GM23338 (cell line): ENCODE results near the gene ART3. TPM values are rescaled to one million over a fixed set of nuclear protein-coding genes. Genes with fewer than 3 reads are reported as not detected.

Source experiments
- ATAC-seq: fragments of 200-7000 bp; cut with Tn5 transposase; 3 replicates; pipeline ENCODE4 v1.9.1; 2020
- DNase-seq: peaks from one replicate; pipeline ENCODE4 v3.0.0-alpha.2; 2015; ENCODE audit warnings: low spot score
- H2AFZ ChIP-seq: fragments of 200-600 bp; sonication (generic); 2 replicates; pipeline ENCODE4 v1.8.0; 2016; ENCODE audit warnings: antibody characterized with exemption, mild to moderate bottlenecking, moderate library complexity
- H3F3A ChIP-seq: fragments of 200-600 bp; sonication (generic); replicated peaks from 2 replicates; pipeline ENCODE4 v1.8.0; 2017; ENCODE audit warnings: antibody characterized with exemption, mixed run types, low read depth
- H3K27ac ChIP-seq: fragments of 200-600 bp; sonication (generic); 2 replicates; pipeline ENCODE4 v1.6.1; 2016; ENCODE audit warnings: low read depth
- H3K27me3 ChIP-seq: fragments of 200-600 bp; sonication (generic); 2 replicates; pipeline ENCODE4 v1.8.0; 2016; ENCODE audit warnings: mild to moderate bottlenecking, mixed run types, moderate library complexity; ENCODE audit not compliant: insufficient read depth
- H3K36me3 ChIP-seq: fragments of 200-600 bp; sonication (generic); 2 replicates; pipeline ENCODE4 v1.8.0; 2016; ENCODE audit warnings: mild to moderate bottlenecking; ENCODE audit not compliant: insufficient read depth
- H3K4me1 ChIP-seq: fragments of 200-600 bp; sonication (generic); 2 replicates; pipeline ENCODE4 v1.8.0; 2016; ENCODE audit warnings: mild to moderate bottlenecking, moderate library complexity; ENCODE audit not compliant: insufficient read depth
- H3K4me2 ChIP-seq: fragments of 200-600 bp; sonication (generic); 2 replicates; pipeline ENCODE4 v1.7.1; 2017; ENCODE audit warnings: mixed run types
- H3K4me3 ChIP-seq: fragments of 200-600 bp; sonication (generic); 2 replicates; pipeline ENCODE4 v1.6.1; 2016; ENCODE audit warnings: mixed run types
- H3K79me2 ChIP-seq: fragments of 200-600 bp; sonication (generic); replicated peaks from 2 replicates; pipeline ENCODE4 v1.8.0; 2017; ENCODE audit warnings: mild to moderate bottlenecking; ENCODE audit not compliant: insufficient read depth
- H3K9me2 ChIP-seq: fragments of 200-600 bp; sonication (generic); 2 replicates; pipeline ENCODE4 v1.8.0; 2017; ENCODE audit not compliant: insufficient read depth
- H4K20me1 ChIP-seq: fragments of 200-600 bp; sonication (generic); replicated peaks from 2 replicates; pipeline ENCODE4 v1.8.0; 2017; ENCODE audit warnings: mild to moderate bottlenecking; ENCODE audit not compliant: insufficient read depth
- H3K27ac Mint-ChIP-seq: 2 replicates; pipeline ENCODE4 v1.8.0; 2020; ENCODE audit warnings: inconsistent platforms, mild to moderate bottlenecking, moderate library complexity, mixed read lengths
- H3K27me3 Mint-ChIP-seq: 3 replicates; pipeline ENCODE4 v1.8.0; 2022; ENCODE audit warnings: low read depth, mild to moderate bottlenecking, moderate library complexity, mixed read lengths, inconsistent platforms; ENCODE audit not compliant: insufficient read depth, poor library complexity
- H3K36me3 Mint-ChIP-seq: 3 replicates; pipeline ENCODE4 v1.8.0; 2021; ENCODE audit warnings: low read depth, mild to moderate bottlenecking, inconsistent platforms, moderate library complexity, mixed read lengths
- H3K4me1 Mint-ChIP-seq: 3 replicates; pipeline ENCODE4 v1.8.0; 2020; ENCODE audit warnings: mild to moderate bottlenecking, inconsistent platforms, mixed read lengths
- H3K4me3 Mint-ChIP-seq: 3 replicates; pipeline ENCODE4 v1.8.0; 2021; ENCODE audit warnings: moderate library complexity, mild to moderate bottlenecking, inconsistent platforms, mixed read lengths
- H3K9me3 Mint-ChIP-seq: 3 replicates; pipeline ENCODE4 v1.8.0; 2020; ENCODE audit warnings: moderate library complexity, mild to moderate bottlenecking, inconsistent platforms, mixed read lengths
- CREB1 ChIP-seq: fragments of 250-450 bp; sonication (Bioruptor Pico); IDR thresholded peaks from 2 replicates; pipeline ENCODE4 v1.5.0; 2020; ENCODE audit warnings: low read depth, mild to moderate bottlenecking, moderate library complexity
- CTCF ChIP-seq, 2 experiments: fragments of 200-600 bp in 1 of 2; sonication (generic) in 1 of 2; conservative IDR thresholded peaks; 2 replicates each; pipeline versions ENCODE4 v1.5.1 to v1.6.1; 2016 to 2017; ENCODE audit warnings: antibody characterized with exemption in 2 of 2, low read depth in 2 of 2, mild to moderate bottlenecking in 2 of 2, moderate library complexity in 1 of 2
- EZH2 ChIP-seq: fragments of 200-600 bp; sonication (generic); IDR thresholded peaks from one replicate; pipeline ENCODE4 v1.8.0; 2017; ENCODE audit warnings: antibody characterized with exemption, mild to moderate bottlenecking, low read depth; ENCODE audit not compliant: unreplicated experiment
- NANOG ChIP-seq: IDR thresholded peaks from 2 replicates; pipeline ENCODE4 v1.6.1; 2016; ENCODE audit warnings: antibody characterized with exemption, borderline replicate concordance
- POLR2AphosphoS5 ChIP-seq: IDR thresholded peaks from 2 replicates; pipeline ENCODE4 v1.6.1; 2016; ENCODE audit warnings: antibody characterized with exemption, low read depth
- ZNF114 ChIP-seq: fragments of 250-450 bp; sonication (Bioruptor Pico); IDR thresholded peaks from 2 replicates; pipeline ENCODE4 v1.5.0; 2020; ENCODE audit warnings: mild to moderate bottlenecking, moderate library complexity
- ZNF331 ChIP-seq: fragments of 250-450 bp; sonication (Bioruptor Pico); IDR thresholded peaks from 2 replicates; pipeline ENCODE4 v1.5.0; 2020; ENCODE audit warnings: low read depth, mild to moderate bottlenecking, moderate library complexity
- ZNF462 ChIP-seq: fragments of 250-450 bp; sonication (Bioruptor Pico); IDR thresholded peaks from 2 replicates; pipeline ENCODE4 v1.5.0; 2020; ENCODE audit warnings: mild to moderate bottlenecking, moderate library complexity
- polyA plus RNA-seq: library from polyadenylated mRNA; unstranded; fragments of >200 nt; fragmentation: Nextera tagmentation; extraction: Ambion mirVana; gene quantifications from 2 replicates; pipeline ENCODE4 v1.2.1, GENCODE V29; 2016
- total RNA-seq: library from RNA; depleted of rRNA; stranded (reverse); fragments of >200 nt; shearing (Covaris generic); gene quantifications from 2 replicates; pipeline ENCODE4 v1.2.3, GENCODE V29; 2014
- TF ChIP-seq, protein P1 (sequence below): IDR thresholded peaks from one replicate; pipeline ENCODE4 v1.6.1; 2018; ENCODE audit warnings: antibody characterized with exemption; ENCODE audit not compliant: unreplicated experiment

ART3 gene
- total and polyA plus RNA-seq, 2 experiments from 2014 or later: 0.87 to 1.7 TPM

GRCh38 chr4:76058888-76059426 is 15.6 kb upstream of the ART3 start:
- no peak overlapping the region for H3K4me3 Mint-ChIP-seq
- H3K27ac ChIP-seq: no peak overlapping the region

DNA sequence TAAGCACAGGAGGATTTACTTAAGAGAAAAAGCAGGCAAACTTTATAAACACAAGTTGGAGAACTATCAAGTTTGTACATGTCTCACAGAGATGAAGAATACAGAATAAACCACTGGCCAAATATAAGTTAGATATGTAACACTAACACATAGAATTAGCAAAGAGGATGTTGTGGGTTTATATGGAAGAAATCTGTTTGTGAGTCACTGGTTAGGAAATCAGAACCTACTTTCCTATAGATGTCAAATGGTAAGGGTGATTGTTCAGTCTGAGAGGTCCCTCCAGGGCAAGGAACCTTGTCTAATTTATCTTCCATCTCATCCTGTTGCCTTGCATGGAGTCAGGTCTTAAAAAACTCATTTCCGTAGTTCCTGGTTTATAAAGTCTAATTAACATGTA is 14.8 kb upstream of the ART3 start:
- Histone ChIP-seq H3K9me2 (no peaks in the 10 kb centered on the region), H3K4me3 (no peak overlapping the region), H3K79me2 (no peaks in the 10 kb centered on the region), H4K20me1 (no peaks in the 10 kb centered on the region), H3K4me1 (peaks cover 17% of the 10 kb centered on the region), H3K36me3 (no peaks in the 10 kb centered on the region), H3K4me2 (no peak overlapping the region), H2AFZ (no peak overlapping the region), H3F3A (no peaks in the 10 kb centered on the region), H3K27me3 (no peaks in the 10 kb centered on the region), H3K27ac (no peak overlapping the region)
- Mint-ChIP-seq H3K27ac (no peak overlapping the region), H3K9me3 (no peaks in the 10 kb centered on the region), H3K36me3 (no peaks in the 10 kb centered on the region), H3K4me3 (no peak overlapping the region), H3K27me3 (peaks cover 2% of the 10 kb centered on the region), H3K4me1 (peaks cover 21% of the 10 kb centered on the region)
- no peak for ATAC-seq
- DNase-seq: no peak
- TF ChIP-seq CTCF (conservative IDR thresholded peaks at IDR 0.05; ENCODE audit: low read depth in 2 of 2) (no peak), EZH2 (no peak), ZNF331 (CRISPR knock-in tag) (no peak), CREB1 (no peak), ZNF114 (CRISPR knock-in tag) (no peak), ZNF462 (CRISPR knock-in tag) (no peak), POLR2AphosphoS5 (no peak), NANOG (no peak)

More at GRCh38 chr4:76058888-76059426, 15.6 kb upstream of the ART3 start:
- peaks cover 22% of the 10 kb centered on the region for H3K4me1 Mint-ChIP-seq
- H3K27ac Mint-ChIP-seq: no peak overlapping the region
- no peak for TF ChIP-seq CREB1
- TF ChIP-seq, protein P1, sequence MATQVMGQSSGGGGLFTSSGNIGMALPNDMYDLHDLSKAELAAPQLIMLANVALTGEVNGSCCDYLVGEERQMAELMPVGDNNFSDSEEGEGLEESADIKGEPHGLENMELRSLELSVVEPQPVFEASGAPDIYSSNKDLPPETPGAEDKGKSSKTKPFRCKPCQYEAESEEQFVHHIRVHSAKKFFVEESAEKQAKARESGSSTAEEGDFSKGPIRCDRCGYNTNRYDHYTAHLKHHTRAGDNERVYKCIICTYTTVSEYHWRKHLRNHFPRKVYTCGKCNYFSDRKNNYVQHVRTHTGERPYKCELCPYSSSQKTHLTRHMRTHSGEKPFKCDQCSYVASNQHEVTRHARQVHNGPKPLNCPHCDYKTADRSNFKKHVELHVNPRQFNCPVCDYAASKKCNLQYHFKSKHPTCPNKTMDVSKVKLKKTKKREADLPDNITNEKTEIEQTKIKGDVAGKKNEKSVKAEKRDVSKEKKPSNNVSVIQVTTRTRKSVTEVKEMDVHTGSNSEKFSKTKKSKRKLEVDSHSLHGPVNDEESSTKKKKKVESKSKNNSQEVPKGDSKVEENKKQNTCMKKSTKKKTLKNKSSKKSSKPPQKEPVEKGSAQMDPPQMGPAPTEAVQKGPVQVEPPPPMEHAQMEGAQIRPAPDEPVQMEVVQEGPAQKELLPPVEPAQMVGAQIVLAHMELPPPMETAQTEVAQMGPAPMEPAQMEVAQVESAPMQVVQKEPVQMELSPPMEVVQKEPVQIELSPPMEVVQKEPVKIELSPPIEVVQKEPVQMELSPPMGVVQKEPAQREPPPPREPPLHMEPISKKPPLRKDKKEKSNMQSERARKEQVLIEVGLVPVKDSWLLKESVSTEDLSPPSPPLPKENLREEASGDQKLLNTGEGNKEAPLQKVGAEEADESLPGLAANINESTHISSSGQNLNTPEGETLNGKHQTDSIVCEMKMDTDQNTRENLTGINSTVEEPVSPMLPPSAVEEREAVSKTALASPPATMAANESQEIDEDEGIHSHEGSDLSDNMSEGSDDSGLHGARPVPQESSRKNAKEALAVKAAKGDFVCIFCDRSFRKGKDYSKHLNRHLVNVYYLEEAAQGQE: no peak
- no peak for ATAC-seq
- H3K79me2 ChIP-seq: no peaks in the 10 kb centered on the region
- H3K4me3 ChIP-seq: no peak overlapping the region
- H3K9me3 Mint-ChIP-seq: no peaks in the 10 kb centered on the region
- DNase-seq: no peak
- H3K27me3 Mint-ChIP-seq: peaks cover 2% of the 10 kb centered on the region
- H3K27me3 ChIP-seq: no peaks in the 10 kb centered on the region
- no peaks in the 10 kb centered on the region for H3F3A ChIP-seq
- H3K4me2 ChIP-seq: no peak overlapping the region
- H4K20me1 ChIP-seq: no peaks in the 10 kb centered on the region
- H3K36me3 Mint-ChIP-seq: no peaks in the 10 kb centered on the region
- no peak overlapping the region for H2AFZ ChIP-seq
- H3K36me3 ChIP-seq: no peaks in the 10 kb centered on the region
- peaks cover 24% of the 10 kb centered on the region for H3K4me1 ChIP-seq
- H3K9me2 ChIP-seq: no peaks in the 10 kb centered on the region
